Activated CD8-positive, alpha-beta T cell treated with anti-CD3 and anti-CD28 coated beads, Interleukin-2, amount 10 ng/mL, durations not matched to agents 7 days and 5 days (primary cell): ENCODE results near the gene YAP1. TPM values are rescaled to one million over a fixed set of nuclear protein-coding genes. Genes with fewer than 3 reads are reported as not detected.

ENCODE experiments used
- ATAC-seq: fragments of 150-1000 bp; cut with Tn5 transposase; one replicate; pipeline ENCODE4 v1.10.0; 2021; ENCODE audit warnings: moderate library complexity
- CTCF ChIA-PET: fragments of 350-600 bp; sonication (Branson Sonifier 250); formaldehyde crosslinking; loops from one replicate; lab custom pipeline; 2021; ENCODE audit warnings: antibody characterized with exemption; lab: Charles Lee
- POLR2A ChIA-PET: fragments of 350-600 bp; sonication (Branson Sonifier 250); formaldehyde crosslinking; loops from one replicate; lab custom pipeline; 2021; ENCODE audit warnings: antibody characterized with exemption; lab: Charles Lee
- DNase-seq: peaks from one replicate; pipeline ENCODE4 v3.0.0-alpha.2; 2020
- H3K27ac Mint-ChIP-seq: one replicate; pipeline ENCODE4 v1.8.0; 2021; ENCODE audit warnings: mild to moderate bottlenecking, mixed read lengths
- H3K27me3 Mint-ChIP-seq: one replicate; pipeline ENCODE4 v1.8.0; 2021; ENCODE audit warnings: low read depth, mixed read lengths
- H3K36me3 Mint-ChIP-seq: one replicate; pipeline ENCODE4 v1.8.0; 2021; ENCODE audit warnings: low read depth, mixed read lengths
- H3K4me1 Mint-ChIP-seq: one replicate; pipeline ENCODE4 v1.8.0; 2021; ENCODE audit warnings: low read depth, mixed read lengths
- H3K4me3 Mint-ChIP-seq: one replicate; pipeline ENCODE4 v1.8.0; 2021; ENCODE audit warnings: mild to moderate bottlenecking, mixed read lengths
- H3K9me3 Mint-ChIP-seq: one replicate; pipeline ENCODE4 v1.8.0; 2022; ENCODE audit warnings: mixed read lengths; ENCODE audit not compliant: insufficient read depth
- total RNA-seq, 2 experiments: library from RNA; stranded (reverse); gene quantifications; one replicate each; pipeline ENCODE4 v1.2.3, GENCODE V29; 2021

YAP1 gene
- total RNA-seq, 2 experiments from 2014 or later = not detected

- Mint-ChIP-seq H3K36me3 (no peaks in the 10 kb centered on the region), H3K4me3 (no peak overlapping the region), H3K9me3 (no peaks in the 10 kb centered on the region), H3K27ac (no peak overlapping the region), H3K27me3 (peaks cover 2% of the 10 kb centered on the region), H3K4me1 (no peaks in the 10 kb centered on the region)
- POLR2A ChIA-PET = no interaction called here
- CTCF ChIA-PET = no interaction called here
- no peak for ATAC-seq
- DNase-seq = no peak
Observed at GRCh38 chr11:102220728-102221467, 110.7 kb downstream of the YAP1 start.

GRCh38 chr11:102223859-102224258 lies 113.6 kb downstream of the YAP1 start:
- DNase-seq (no peak), ATAC-seq (no peak)
- Mint-ChIP-seq H3K4me3 (no peak overlapping the region), H3K4me1 (no peaks in the 10 kb centered on the region), H3K36me3 (no peaks in the 10 kb centered on the region), H3K9me3 (no peaks in the 10 kb centered on the region), H3K27ac (no peak overlapping the region), H3K27me3 (peaks cover 2% of the 10 kb centered on the region)
- ChIA-PET CTCF (no interaction called here), POLR2A (no interaction called here)

- DNase-seq (no peak), ATAC-seq (no peak)
- Mint-ChIP-seq H3K4me3 (no peak overlapping the region), H3K4me1 (no peaks in the 10 kb centered on the region), H3K9me3 (no peaks in the 10 kb centered on the region), H3K36me3 (no peaks in the 10 kb centered on the region), H3K27me3 (peaks cover 5% of the 10 kb centered on the region), H3K27ac (no peak overlapping the region)
- ChIA-PET POLR2A (no interaction called here), CTCF (no interaction called here)
Observed at GRCh38 chr11:102225689-102226568, 115.7 kb downstream of the YAP1 start.

GRCh38 chr11:102226702-102227490 lies 116.6 kb downstream of the YAP1 start:
- Mint-ChIP-seq H3K4me3 (no peak overlapping the region), H3K36me3 (no peaks in the 10 kb centered on the region), H3K9me3 (no peaks in the 10 kb centered on the region), H3K4me1 (no peaks in the 10 kb centered on the region), H3K27me3 (peaks cover 11% of the 10 kb centered on the region), H3K27ac (no peak overlapping the region)
- POLR2A ChIA-PET = no interaction called here
- CTCF ChIA-PET = no interaction called here
- no peak for ATAC-seq
- DNase-seq = no peak

GRCh38 chr11:102229510-102230123 lies 119.4 kb downstream of the YAP1 start:
- DNase-seq (no peak), ATAC-seq (no peak)
- Mint-ChIP-seq H3K27ac (no peak overlapping the region), H3K9me3 (no peaks in the 10 kb centered on the region), H3K27me3 (peaks cover 16% of the 10 kb centered on the region), H3K36me3 (no peaks in the 10 kb centered on the region), H3K4me1 (no peaks in the 10 kb centered on the region), H3K4me3 (no peak overlapping the region)
- POLR2A ChIA-PET = no interaction called here
- CTCF ChIA-PET = no interaction called here

GRCh38 chr11:102230186-102230585 lies 119.9 kb downstream of the YAP1 start:
- Mint-ChIP-seq H3K27ac (no peak overlapping the region), H3K4me3 (no peak overlapping the region), H3K9me3 (no peaks in the 10 kb centered on the region), H3K27me3 (peaks cover 16% of the 10 kb centered on the region), H3K4me1 (no peaks in the 10 kb centered on the region), H3K36me3 (no peaks in the 10 kb centered on the region)
- CTCF ChIA-PET = no interaction called here
- DNase-seq (no peak), ATAC-seq (no peak)
- POLR2A ChIA-PET = no interaction called here

GRCh38 chr11:102230911-102231310 lies 120.7 kb downstream of the YAP1 start:
- POLR2A ChIA-PET = no interaction called here
- Mint-ChIP-seq H3K9me3 (no peaks in the 10 kb centered on the region), H3K36me3 (no peaks in the 10 kb centered on the region), H3K27me3 (peaks cover 18% of the 10 kb centered on the region), H3K27ac (no peak overlapping the region), H3K4me1 (no peaks in the 10 kb centered on the region), H3K4me3 (no peak overlapping the region)
- no peak for ATAC-seq
- DNase-seq = no peak
- CTCF ChIA-PET = no interaction called here

- Mint-ChIP-seq H3K36me3 (no peaks in the 10 kb centered on the region), H3K4me1 (no peaks in the 10 kb centered on the region), H3K4me3 (no peak overlapping the region), H3K9me3 (no peaks in the 10 kb centered on the region), H3K27ac (no peak overlapping the region), H3K27me3 (peaks cover 20% of the 10 kb centered on the region)
- ATAC-seq (no peak), DNase-seq (no peak)
- CTCF ChIA-PET = interaction anchor here (1.1 kb wide), 1 partner anchor 19 kb away, joined by 3 read pairs; no protein-coding TSS in a partner anchor
- POLR2A ChIA-PET = no interaction called here
Observed at GRCh38 chr11:102234779-102235439, 124.7 kb downstream of the YAP1 start.

GRCh38 chr11:102237096-102237735 lies 127.0 kb downstream of the YAP1 start:
- H3K4me3 Mint-ChIP-seq = no peak overlapping the region
- ChIA-PET POLR2A (no interaction called here), CTCF (no interaction called here)
- no peak for ATAC-seq
- no peak for DNase-seq
- H3K4me1 Mint-ChIP-seq = no peaks in the 10 kb centered on the region
- peaks cover 11% of the 10 kb centered on the region for H3K27me3 Mint-ChIP-seq
- H3K36me3 Mint-ChIP-seq = no peaks in the 10 kb centered on the region
- H3K27ac Mint-ChIP-seq = no peak overlapping the region
- no peaks in the 10 kb centered on the region for H3K9me3 Mint-ChIP-seq

GRCh38 chr11:102238391-102238821 lies 128.2 kb downstream of the YAP1 start:
- Mint-ChIP-seq H3K27me3 (peaks cover 8% of the 10 kb centered on the region), H3K4me1 (no peaks in the 10 kb centered on the region), H3K9me3 (no peaks in the 10 kb centered on the region), H3K4me3 (no peak overlapping the region), H3K27ac (no peak overlapping the region), H3K36me3 (no peaks in the 10 kb centered on the region)
- ATAC-seq (no peak), DNase-seq (no peak)
- ChIA-PET CTCF (interaction anchor here (1.3 kb wide), 1 partner anchor 31 kb away, joined by 4 read pairs; no protein-coding TSS in a partner anchor), POLR2A (no interaction called here)

- Mint-ChIP-seq H3K4me3 (no peak overlapping the region), H3K9me3 (no peaks in the 10 kb centered on the region), H3K27me3 (peaks cover 8% of the 10 kb centered on the region), H3K36me3 (no peaks in the 10 kb centered on the region), H3K27ac (no peak overlapping the region), H3K4me1 (no peaks in the 10 kb centered on the region)
- ATAC-seq (no peak), DNase-seq (no peak)
- ChIA-PET POLR2A (no interaction called here), CTCF (no interaction called here)
Observed at GRCh38 chr11:102239448-102239847, 129.2 kb downstream of the YAP1 start.
